NB4 (cell line): ENCODE results near the gene SSNA1.

Source experiments
- POLR2A ChIP-seq: IDR thresholded peaks from 2 replicates; pipeline ENCODE4 v1.6.1; 2011; ENCODE audit warnings: mild to moderate bottlenecking; ENCODE audit not compliant: insufficient read length; ENCODE audit errors: extremely low read depth
- TF ChIP-seq, protein P1 (sequence below): IDR thresholded peaks from one replicate; pipeline ENCODE4 v1.5.1; 2012; ENCODE audit warnings: low read depth, low read length

GRCh38 chr9:137179761-137180160, 8.7 kb upstream of the SSNA1 start:
- TF ChIP-seq, protein P1, sequence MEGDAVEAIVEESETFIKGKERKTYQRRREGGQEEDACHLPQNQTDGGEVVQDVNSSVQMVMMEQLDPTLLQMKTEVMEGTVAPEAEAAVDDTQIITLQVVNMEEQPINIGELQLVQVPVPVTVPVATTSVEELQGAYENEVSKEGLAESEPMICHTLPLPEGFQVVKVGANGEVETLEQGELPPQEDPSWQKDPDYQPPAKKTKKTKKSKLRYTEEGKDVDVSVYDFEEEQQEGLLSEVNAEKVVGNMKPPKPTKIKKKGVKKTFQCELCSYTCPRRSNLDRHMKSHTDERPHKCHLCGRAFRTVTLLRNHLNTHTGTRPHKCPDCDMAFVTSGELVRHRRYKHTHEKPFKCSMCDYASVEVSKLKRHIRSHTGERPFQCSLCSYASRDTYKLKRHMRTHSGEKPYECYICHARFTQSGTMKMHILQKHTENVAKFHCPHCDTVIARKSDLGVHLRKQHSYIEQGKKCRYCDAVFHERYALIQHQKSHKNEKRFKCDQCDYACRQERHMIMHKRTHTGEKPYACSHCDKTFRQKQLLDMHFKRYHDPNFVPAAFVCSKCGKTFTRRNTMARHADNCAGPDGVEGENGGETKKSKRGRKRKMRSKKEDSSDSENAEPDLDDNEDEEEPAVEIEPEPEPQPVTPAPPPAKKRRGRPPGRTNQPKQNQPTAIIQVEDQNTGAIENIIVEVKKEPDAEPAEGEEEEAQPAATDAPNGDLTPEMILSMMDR, result no peak
- TF ChIP-seq POLR2A, result no peak
